HepG2 (cell line): Measurements from ENCODE around the gene TST. TPM values are rescaled to one million over a fixed set of nuclear protein-coding genes. Genes with fewer than 3 reads are reported as not detected.

Experiments used
- ATRX ChIP-seq: sonication (generic); formaldehyde crosslinking; IDR thresholded peaks from 2 replicates; pipeline ENCODE4 v1.4.0; 2020; ENCODE audit warnings: missing genetic modification reagents, borderline replicate concordance
- GABPA ChIP-seq, 2 experiments: IDR thresholded peaks; 2 replicates each; pipeline ENCODE4 v1.6.1; 2011 to 2016; ENCODE audit warnings: low read depth in 2 of 2, low read length in 1 of 2, missing biosample characterization in 1 of 2, missing genetic modification characterization in 1 of 2
- GLI4 ChIP-seq: sonication (generic); formaldehyde crosslinking; IDR thresholded peaks from 2 replicates; pipeline ENCODE4 v1.5.1; 2020; ENCODE audit warnings: missing genetic modification reagents, mild to moderate bottlenecking, moderate library complexity, borderline replicate concordance
- HIVEP1 ChIP-seq: sonication (generic); formaldehyde crosslinking; IDR thresholded peaks from 2 replicates; pipeline ENCODE4 v1.4.0; 2020; ENCODE audit warnings: mild to moderate bottlenecking, missing genetic modification reagents
- MED1 ChIP-seq: sonication (generic); formaldehyde crosslinking; IDR thresholded peaks from 2 replicates; pipeline ENCODE4 v1.4.0; 2020; ENCODE audit warnings: missing genetic modification reagents
- MTA1 ChIP-seq: sonication (generic); formaldehyde crosslinking; IDR thresholded peaks from 2 replicates; pipeline ENCODE4 v1.4.0; 2020; ENCODE audit warnings: missing genetic modification reagents, mild to moderate bottlenecking, borderline replicate concordance
- RXRA ChIP-seq: sonication (generic); formaldehyde crosslinking; IDR thresholded peaks from 2 replicates; pipeline ENCODE4 v1.5.1; 2020; ENCODE audit warnings: missing genetic modification reagents
- RXRB ChIP-seq: IDR thresholded peaks from 2 replicates; pipeline ENCODE4 v1.6.1; 2016; ENCODE audit warnings: borderline replicate concordance, missing genetic modification reagents, missing compliant biosample characterization
- SMAD1 ChIP-seq: sonication (generic); formaldehyde crosslinking; IDR thresholded peaks from 2 replicates; pipeline ENCODE4 v1.4.0; 2020; ENCODE audit warnings: missing genetic modification reagents, low read depth, mild to moderate bottlenecking, borderline replicate concordance
- SOX6 ChIP-seq, 2 experiments: fragments of 450-650 bp in 1 of 2; sonication (generic) in 1 of 2; formaldehyde crosslinking in 1 of 2; IDR thresholded peaks; 2 replicates each; pipeline versions ENCODE4 v1.4.0 to v1.6.1; 2017 to 2020; ENCODE audit warnings: antibody characterized with exemption in 1 of 2, mild to moderate bottlenecking in 1 of 2, missing genetic modification reagents in 1 of 2
- SP2 ChIP-seq: sonication (generic); formaldehyde crosslinking; IDR thresholded peaks from 2 replicates; pipeline ENCODE4 v1.5.1; 2020; ENCODE audit warnings: mild to moderate bottlenecking, missing genetic modification reagents
- SP4 ChIP-seq: sonication (generic); formaldehyde crosslinking; IDR thresholded peaks from 2 replicates; pipeline ENCODE4 v1.8.1; 2023; ENCODE audit warnings: mild to moderate bottlenecking, missing genetic modification reagents
- TBX3 ChIP-seq: fragments of 450-650 bp; IDR thresholded peaks from 2 replicates; pipeline ENCODE4 v1.6.1; 2017; ENCODE audit warnings: antibody characterized with exemption, mild to moderate bottlenecking, inconsistent platforms, borderline replicate concordance
- ZNF10 ChIP-seq: sonication (generic); formaldehyde crosslinking; IDR thresholded peaks from 2 replicates; pipeline ENCODE4 v1.4.0; 2020; ENCODE audit warnings: mild to moderate bottlenecking, low read depth, missing genetic modification reagents, borderline replicate concordance
- ZNF260 ChIP-seq: sonication (generic); formaldehyde crosslinking; IDR thresholded peaks from 2 replicates; pipeline ENCODE4 v1.4.0; 2020; ENCODE audit warnings: missing genetic modification reagents, low read depth, mild to moderate bottlenecking, borderline replicate concordance
- ZNF567 ChIP-seq: sonication (generic); formaldehyde crosslinking; IDR thresholded peaks from 2 replicates; pipeline ENCODE4 v1.8.1; 2023; ENCODE audit warnings: mild to moderate bottlenecking, missing genetic modification reagents, borderline replicate concordance
- ZNF577 ChIP-seq: sonication (generic); formaldehyde crosslinking; IDR thresholded peaks from 2 replicates; pipeline ENCODE4 v1.4.0; 2020; ENCODE audit warnings: mild to moderate bottlenecking, low read depth, missing genetic modification reagents, borderline replicate concordance
- ZNF879 ChIP-seq: sonication (generic); formaldehyde crosslinking; IDR thresholded peaks from 2 replicates; pipeline ENCODE4 v1.8.1; 2023; ENCODE audit warnings: missing genetic modification reagents
- ZSCAN12 ChIP-seq: sonication (generic); formaldehyde crosslinking; IDR thresholded peaks from 2 replicates; pipeline ENCODE4 v1.9.0; 2021; ENCODE audit warnings: mild to moderate bottlenecking, missing genetic modification reagents
- polyA plus RNA-seq, 8 experiments: library from polyadenylated mRNA; depleted of rRNA in 3 of 8; stranded (reverse) in 7 of 8; unstranded in 1 of 8; fragments of >200 nt; fragmentation: Illumina TruSeq in 4 of 8; extraction: Trizol in 4 of 8; gene quantifications; 2 replicates each; pipeline versions ENCODE4 v1.2.1 to v1.2.3, GENCODE V29; 2011 to 2016; ENCODE audit warnings: low read depth in 4 of 8, missing spikeins in 1 of 8, mixed read lengths in 1 of 8; ENCODE audit not compliant: insufficient read depth in 1 of 8
- total RNA-seq, 5 experiments: library from RNA; depleted of rRNA; stranded (reverse); fragments of >200 nt; fragmentation: Illumina TruSeq; extraction: Trizol; gene quantifications; 2 replicates each; pipeline ENCODE4 v1.2.3, GENCODE V29; 2016; ENCODE audit warnings: low read depth in 1 of 5
- TF ChIP-seq, protein P1 (sequence below): sonication (generic); formaldehyde crosslinking; IDR thresholded peaks from 2 replicates; pipeline ENCODE4 v1.5.0; 2020; ENCODE audit warnings: missing genetic modification reagents
- TF ChIP-seq, protein P2 (sequence below): sonication (generic); formaldehyde crosslinking; IDR thresholded peaks from 2 replicates; pipeline ENCODE4 v1.5.0; 2020; ENCODE audit warnings: missing genetic modification reagents, mild to moderate bottlenecking, borderline replicate concordance
- TF ChIP-seq, protein P3 (sequence below): sonication (generic); formaldehyde crosslinking; IDR thresholded peaks from 2 replicates; pipeline ENCODE4 v1.5.0; 2020; ENCODE audit warnings: mild to moderate bottlenecking, missing genetic modification reagents, moderate library complexity
- TF ChIP-seq, protein P4 (sequence below): conservative IDR thresholded peaks from 2 replicates; pipeline ENCODE4 v1.6.1; 2018; ENCODE audit warnings: missing genetic modification reagents
- TF ChIP-seq, protein P5 (sequence below): sonication (generic); formaldehyde crosslinking; IDR thresholded peaks from 2 replicates; pipeline ENCODE4 v1.4.0; 2020; ENCODE audit warnings: missing genetic modification reagents

The TST gene
- total and polyA plus RNA-seq, 2 of the 13 experiments (the other 11 are each of a cell fraction or from before 2014, with no cell fraction given): 44.6 to 63.6 TPM

DNA sequence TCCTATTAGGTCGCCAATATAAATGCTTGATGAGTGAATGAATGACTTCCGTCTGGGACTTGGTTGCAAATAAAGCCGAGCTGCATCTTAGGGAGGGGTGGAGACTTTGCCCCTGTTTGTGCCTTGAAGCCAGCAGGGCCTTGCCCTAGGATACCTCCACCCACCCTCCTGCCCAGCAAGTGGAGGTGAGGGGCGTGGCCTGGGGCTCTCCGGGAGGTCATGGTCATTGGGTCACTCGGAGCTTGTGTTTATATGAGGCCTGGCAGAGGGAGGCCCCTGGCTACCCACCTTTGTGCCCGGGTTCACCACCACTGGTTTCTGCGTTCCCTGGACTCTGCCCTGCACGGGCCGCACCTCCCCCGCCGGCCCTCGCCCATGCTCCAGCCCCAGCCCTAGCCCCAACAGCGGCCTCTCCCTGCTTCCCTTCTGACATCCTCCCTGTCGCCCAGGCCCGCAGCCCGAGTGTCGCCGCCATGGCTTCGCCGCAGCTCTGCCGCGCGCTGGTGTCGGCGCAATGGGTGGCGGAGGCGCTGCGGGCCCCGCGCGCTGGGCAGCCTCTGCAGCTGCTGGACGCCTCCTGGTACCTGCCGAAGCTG, 4.6 kb upstream of the TST start (continued):
- TF ChIP-seq, protein P1, sequence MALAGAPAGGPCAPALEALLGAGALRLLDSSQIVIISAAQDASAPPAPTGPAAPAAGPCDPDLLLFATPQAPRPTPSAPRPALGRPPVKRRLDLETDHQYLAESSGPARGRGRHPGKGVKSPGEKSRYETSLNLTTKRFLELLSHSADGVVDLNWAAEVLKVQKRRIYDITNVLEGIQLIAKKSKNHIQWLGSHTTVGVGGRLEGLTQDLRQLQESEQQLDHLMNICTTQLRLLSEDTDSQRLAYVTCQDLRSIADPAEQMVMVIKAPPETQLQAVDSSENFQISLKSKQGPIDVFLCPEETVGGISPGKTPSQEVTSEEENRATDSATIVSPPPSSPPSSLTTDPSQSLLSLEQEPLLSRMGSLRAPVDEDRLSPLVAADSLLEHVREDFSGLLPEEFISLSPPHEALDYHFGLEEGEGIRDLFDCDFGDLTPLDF: no peak
- TF ChIP-seq GABPA (IDR thresholded peaks at IDR 0.05; ENCODE audit: low read depth, low read length): no peak
- TF ChIP-seq GABPA (CRISPR knock-in tag; IDR thresholded peaks at IDR 0.05; ENCODE audit: low read depth): peak; percentile 55; the same call in 1 of the 2 replicates
- no peak for TF ChIP-seq ZNF879 (CRISPR knock-in tag)
- TF ChIP-seq, protein P2, sequence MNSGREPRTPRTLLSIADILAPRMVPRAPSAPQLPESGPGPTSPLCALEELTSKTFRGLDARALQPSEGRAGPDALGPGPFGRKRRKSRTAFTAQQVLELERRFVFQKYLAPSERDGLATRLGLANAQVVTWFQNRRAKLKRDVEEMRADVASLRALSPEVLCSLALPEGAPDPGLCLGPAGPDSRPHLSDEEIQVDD (CRISPR knock-in tag): 0 out of 2 replicates have a peak, but pooled peaks have one; percentile 11
- TF ChIP-seq ZNF567: no peak
- TF ChIP-seq SMAD1 (CRISPR knock-in tag): no peak
- TF ChIP-seq ZNF10: no peak
- no peak for TF ChIP-seq ZNF577
- TF ChIP-seq SOX6 (IDR thresholded peaks at IDR 0.05): no peak
- TF ChIP-seq SOX6 (CRISPR knock-in tag; IDR thresholded peaks at IDR 0.05): peak; percentile 86
- TF ChIP-seq ATRX: no peak
- TF ChIP-seq TBX3: no peak
- no peak for TF ChIP-seq ZNF260 (CRISPR knock-in tag)
- no peak for TF ChIP-seq ZSCAN12 (CRISPR knock-in tag)
- peak; percentile 92 for TF ChIP-seq RXRB (CRISPR knock-in tag)
- TF ChIP-seq, protein P3, sequence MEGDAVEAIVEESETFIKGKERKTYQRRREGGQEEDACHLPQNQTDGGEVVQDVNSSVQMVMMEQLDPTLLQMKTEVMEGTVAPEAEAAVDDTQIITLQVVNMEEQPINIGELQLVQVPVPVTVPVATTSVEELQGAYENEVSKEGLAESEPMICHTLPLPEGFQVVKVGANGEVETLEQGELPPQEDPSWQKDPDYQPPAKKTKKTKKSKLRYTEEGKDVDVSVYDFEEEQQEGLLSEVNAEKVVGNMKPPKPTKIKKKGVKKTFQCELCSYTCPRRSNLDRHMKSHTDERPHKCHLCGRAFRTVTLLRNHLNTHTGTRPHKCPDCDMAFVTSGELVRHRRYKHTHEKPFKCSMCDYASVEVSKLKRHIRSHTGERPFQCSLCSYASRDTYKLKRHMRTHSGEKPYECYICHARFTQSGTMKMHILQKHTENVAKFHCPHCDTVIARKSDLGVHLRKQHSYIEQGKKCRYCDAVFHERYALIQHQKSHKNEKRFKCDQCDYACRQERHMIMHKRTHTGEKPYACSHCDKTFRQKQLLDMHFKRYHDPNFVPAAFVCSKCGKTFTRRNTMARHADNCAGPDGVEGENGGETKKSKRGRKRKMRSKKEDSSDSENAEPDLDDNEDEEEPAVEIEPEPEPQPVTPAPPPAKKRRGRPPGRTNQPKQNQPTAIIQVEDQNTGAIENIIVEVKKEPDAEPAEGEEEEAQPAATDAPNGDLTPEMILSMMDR: no peak
- TF ChIP-seq MED1 (CRISPR knock-in tag): peak; percentile 94
- peak; percentile 74 for TF ChIP-seq HIVEP1 (CRISPR knock-in tag)
- peak; percentile 91 for TF ChIP-seq RXRA (CRISPR knock-in tag)
- no peak for TF ChIP-seq SP4
- peak; percentile 91 for TF ChIP-seq MTA1
- TF ChIP-seq, protein P4, sequence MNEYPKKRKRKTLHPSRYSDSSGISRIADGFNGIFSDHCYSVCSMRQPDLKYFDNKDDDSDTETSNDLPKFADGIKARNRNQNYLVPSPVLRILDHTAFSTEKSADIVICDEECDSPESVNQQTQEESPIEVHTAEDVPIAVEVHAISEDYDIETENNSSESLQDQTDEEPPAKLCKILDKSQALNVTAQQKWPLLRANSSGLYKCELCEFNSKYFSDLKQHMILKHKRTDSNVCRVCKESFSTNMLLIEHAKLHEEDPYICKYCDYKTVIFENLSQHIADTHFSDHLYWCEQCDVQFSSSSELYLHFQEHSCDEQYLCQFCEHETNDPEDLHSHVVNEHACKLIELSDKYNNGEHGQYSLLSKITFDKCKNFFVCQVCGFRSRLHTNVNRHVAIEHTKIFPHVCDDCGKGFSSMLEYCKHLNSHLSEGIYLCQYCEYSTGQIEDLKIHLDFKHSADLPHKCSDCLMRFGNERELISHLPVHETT: 0 out of 2 replicates have a peak, but pooled peaks have one; percentile 54
- TF ChIP-seq, protein P5, sequence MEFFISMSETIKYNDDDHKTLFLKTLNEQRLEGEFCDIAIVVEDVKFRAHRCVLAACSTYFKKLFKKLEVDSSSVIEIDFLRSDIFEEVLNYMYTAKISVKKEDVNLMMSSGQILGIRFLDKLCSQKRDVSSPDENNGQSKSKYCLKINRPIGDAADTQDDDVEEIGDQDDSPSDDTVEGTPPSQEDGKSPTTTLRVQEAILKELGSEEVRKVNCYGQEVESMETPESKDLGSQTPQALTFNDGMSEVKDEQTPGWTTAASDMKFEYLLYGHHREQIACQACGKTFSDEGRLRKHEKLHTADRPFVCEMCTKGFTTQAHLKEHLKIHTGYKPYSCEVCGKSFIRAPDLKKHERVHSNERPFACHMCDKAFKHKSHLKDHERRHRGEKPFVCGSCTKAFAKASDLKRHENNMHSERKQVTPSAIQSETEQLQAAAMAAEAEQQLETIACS (CRISPR knock-in tag): no peak
- no peak for TF ChIP-seq GLI4 (CRISPR knock-in tag)
- TF ChIP-seq SP2: no peak
